SH-SY5Y (cell line): Measurements from ENCODE around the gene TMEM232.

Experiments used
- GATA2 ChIP-seq: IDR thresholded peaks from 2 replicates; pipeline ENCODE4 v1.6.1; 2011; ENCODE audit warnings: mild to moderate bottlenecking, low read depth, low read length
- GATA3 ChIP-seq: IDR thresholded peaks from 2 replicates; pipeline ENCODE4 v1.6.1; 2011; ENCODE audit warnings: low read depth, mild to moderate bottlenecking, low read length, moderate library complexity

DNA sequence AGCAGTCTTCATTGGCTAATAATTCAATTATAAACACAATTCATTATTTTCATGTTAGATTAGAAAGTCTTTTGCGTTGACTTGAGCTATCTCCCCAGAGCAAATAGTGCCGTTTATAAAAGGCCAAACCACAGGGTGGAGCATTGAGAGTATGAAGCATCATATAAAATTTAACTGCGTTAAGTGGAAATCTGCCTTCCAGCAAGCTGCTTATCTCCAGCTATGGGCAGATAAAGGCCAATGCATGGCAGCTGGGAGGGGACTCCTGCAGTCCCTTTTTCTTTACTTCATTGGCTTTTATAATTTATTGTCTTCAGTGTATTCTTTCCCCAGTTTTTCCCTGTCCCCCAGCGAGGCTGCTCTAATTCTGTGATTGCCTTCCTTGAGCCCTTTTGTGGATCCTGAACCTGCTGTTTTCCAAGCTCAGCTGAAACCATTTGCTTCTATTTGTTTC, 113.7 kb downstream of the TMEM232 start:
- TF ChIP-seq GATA2, result peak; percentile 99
- peak; percentile 94 for TF ChIP-seq GATA3
